ENCODE data around the gene TOR1A. TPM values are rescaled to one million over a fixed set of nuclear protein-coding genes. Genes with fewer than 3 reads are reported as not detected.
A peak's percentile ranks its signal among the peaks of the same experiment; 100 is the strongest.

TOR1A gene
- total RNA-seq, 4 donors from 2014 or later, result 29.7 to 46.4 (median 34.4) TPM

- intact Hi-C loops (cut with DNase I), result no loop called here
- no peak overlapping the region for H3K27ac ChIP-seq (replicated peaks in 1 of 4)
- TF ChIP-seq EP300 (IDR thresholded peaks at IDR 0.05) (no peak), CTCF (IDR thresholded peaks at IDR 0.05) (no peak), POLR2AphosphoS5 (IDR thresholded peaks at IDR 0.05) (no peak), POLR2A (IDR thresholded peaks at IDR 0.05; ENCODE audit: low read depth) (no peak)
- H3K27me3 ChIP-seq, result no peaks in the 10 kb centered on the region
- 82% methylated on average over 9 of the region's 11 CpGs for WGBS
- H3K4me3 ChIP-seq, result no peak overlapping the region
- H3K36me3 ChIP-seq, result peaks cover 57 to 98% (median 86%) of the 10 kb centered on the region in 4 donors
- no peak for DNase-seq (ENCODE audit: extremely low spot score)
- no peaks in the 10 kb centered on the region for H3K4me1 ChIP-seq
- no peaks in the 10 kb centered on the region for H3K9me3 ChIP-seq
Measured at GRCh38 chr9:129858167-129858962, 34.4 kb upstream of the TOR1A start.

GRCh38 chr9:129857207-129857606 lies 33.3 kb upstream of the TOR1A start:
- no peak overlapping the region for H3K4me3 ChIP-seq
- peaks cover 0 to 7% (median 4%) of the 10 kb centered on the region in 4 donors for H3K4me1 ChIP-seq
- TF ChIP-seq POLR2AphosphoS5 (IDR thresholded peaks at IDR 0.05) (no peak), CTCF (IDR thresholded peaks at IDR 0.05) (no peak), EP300 (IDR thresholded peaks at IDR 0.05) (no peak), POLR2A (IDR thresholded peaks at IDR 0.05; ENCODE audit: low read depth) (no peak)
- intact Hi-C loops (cut with DNase I), result no loop called here
- peaks cover 61 to 98% (median 88%) of the 10 kb centered on the region in 4 donors for H3K36me3 ChIP-seq
- WGBS, result 89% methylated on average over 6 of the region's 7 CpGs
- H3K9me3 ChIP-seq, result no peaks in the 10 kb centered on the region
- H3K27me3 ChIP-seq, result no peaks in the 10 kb centered on the region
- DNase-seq (ENCODE audit: extremely low spot score), result no peak
- H3K27ac ChIP-seq (replicated peaks in 1 of 4), result no peak overlapping the region

- no peak for TF ChIP-seq EP300 (IDR thresholded peaks at IDR 0.05)
- TF ChIP-seq POLR2A (IDR thresholded peaks at IDR 0.05; ENCODE audit: low read depth), result no peak
- TF ChIP-seq POLR2AphosphoS5 (IDR thresholded peaks at IDR 0.05), result no peak
- no peak for TF ChIP-seq CTCF (IDR thresholded peaks at IDR 0.05)
- H3K27ac ChIP-seq (replicated peaks in 1 of 4), result no peak overlapping the region
- H3K4me3 ChIP-seq, result no peak overlapping the region
- no peak for DNase-seq (ENCODE audit: extremely low spot score)
- intact Hi-C loops (cut with DNase I), result no loop called here
- peaks cover 0 to 30% (median 27%) of the 10 kb centered on the region in 4 donors for H3K4me1 ChIP-seq
- H3K27me3 ChIP-seq, result no peaks in the 10 kb centered on the region
- H3K9me3 ChIP-seq, result no peaks in the 10 kb centered on the region
- 90% methylated on average over 4 of the region's 4 CpGs for WGBS
- H3K36me3 ChIP-seq, result peaks cover 45 to 97% (median 82%) of the 10 kb centered on the region in 4 donors
Measured at GRCh38 chr9:129854588-129855110, 30.7 kb upstream of the TOR1A start.

DNA sequence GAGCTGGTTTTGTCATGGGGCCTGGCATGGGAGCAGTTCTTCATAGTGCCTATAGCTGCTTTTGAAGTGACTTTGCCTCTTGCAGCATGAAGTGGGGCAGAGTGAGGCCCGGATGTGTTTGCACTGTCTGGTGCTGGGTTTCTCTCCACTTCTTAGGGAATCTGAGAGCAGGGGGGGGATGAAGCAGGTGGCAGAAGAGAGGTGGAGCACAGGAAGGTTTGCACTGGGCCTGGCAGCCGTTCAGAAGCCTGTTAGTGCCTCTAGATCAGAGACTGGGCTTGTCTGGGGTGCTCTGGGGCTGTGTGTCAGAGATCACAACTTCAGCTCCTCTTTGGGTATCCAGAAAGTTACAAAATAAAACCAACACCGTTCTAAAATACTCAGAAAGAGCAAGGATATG lies 29.7 kb upstream of the TOR1A start:
- DNase-seq (ENCODE audit: extremely low spot score), result no peak
- no peaks in the 10 kb centered on the region for H3K27me3 ChIP-seq
- intact Hi-C loops (cut with DNase I), result no loop called here
- WGBS, result 47% methylated on average over 3 of the region's 3 CpGs
- peaks cover 41 to 88% (median 75%) of the 10 kb centered on the region in 4 donors for H3K36me3 ChIP-seq
- no peak overlapping the region for H3K4me3 ChIP-seq
- TF ChIP-seq POLR2AphosphoS5 (IDR thresholded peaks at IDR 0.05), result no peak
- TF ChIP-seq EP300 (IDR thresholded peaks at IDR 0.05), result no peak
- TF ChIP-seq CTCF (IDR thresholded peaks at IDR 0.05), result no peak
- TF ChIP-seq POLR2A (IDR thresholded peaks at IDR 0.05; ENCODE audit: low read depth), result no peak
- no peaks in the 10 kb centered on the region for H3K9me3 ChIP-seq
- peaks cover 0 to 38% (median 35%) of the 10 kb centered on the region in 4 donors for H3K4me1 ChIP-seq
- H3K27ac ChIP-seq (replicated peaks in 1 of 4), result peak overlapping the region in 1 of 4 donors; percentile 87
